H1 (cell line): ENCODE data around the gene AGPS.

Experiments
- BACH1 ChIP-seq: IDR thresholded peaks from 2 replicates; pipeline ENCODE4 v1.6.1; 2012; ENCODE audit warnings: low read length, improper control_type of control experiment
- CHD1 ChIP-seq: IDR thresholded peaks from 2 replicates; pipeline ENCODE4 v1.6.1; 2012; ENCODE audit warnings: low read depth, low read length, improper control_type of control experiment
- EP300 ChIP-seq, 2 experiments: IDR thresholded peaks; 1 replicate in 1 of 2; 2 replicates in 1 of 2; pipeline ENCODE4 v1.6.1; 2011 to 2012; ENCODE audit warnings: low read depth in 2 of 2, low read length in 2 of 2, mild to moderate bottlenecking in 2 of 2, borderline replicate concordance in 1 of 2, inconsistent platforms in 1 of 2, moderate library complexity in 1 of 2
- EZH2 ChIP-seq: fragments of 200-600 bp; sonication (generic); IDR thresholded peaks from 2 replicates; pipeline ENCODE4 v1.7.1; 2012; ENCODE audit warnings: low read depth, mild to moderate bottlenecking, moderate library complexity, low read length, inconsistent platforms; ENCODE audit not compliant: severe bottlenecking
- GTF2F1 ChIP-seq: IDR thresholded peaks from 2 replicates; pipeline ENCODE4 v1.6.1; 2012; ENCODE audit warnings: low read depth, low read length, improper control_type of control experiment, borderline replicate concordance
- POLR2A ChIP-seq, 2 experiments: IDR thresholded peaks; 1 replicate in 1 of 2; 2 replicates in 1 of 2; pipeline ENCODE4 v1.6.1; 2011; ENCODE audit warnings: low read depth in 2 of 2, low read length in 2 of 2, mild to moderate bottlenecking in 2 of 2; ENCODE audit errors: control extremely low read depth in 1 of 2
- RAD21 ChIP-seq, 2 experiments: IDR thresholded peaks in 1 of 2; conservative IDR thresholded peaks in 1 of 2; 2 replicates each; pipeline ENCODE4 v1.6.1; 2011; ENCODE audit warnings: low read depth in 2 of 2, low read length in 2 of 2, improper control_type of control experiment in 1 of 2, inconsistent platforms in 1 of 2, mild to moderate bottlenecking in 1 of 2, moderate library complexity in 1 of 2
- RXRA ChIP-seq: IDR thresholded peaks from 2 replicates; pipeline ENCODE4 v1.6.1; 2011; ENCODE audit warnings: low read depth, mild to moderate bottlenecking, low read length, moderate library complexity; ENCODE audit not compliant: insufficient read depth
- TF ChIP-seq, protein P1 (sequence below), 3 experiments: IDR thresholded peaks; 1 replicate in 2 of 3; 2 replicates in 1 of 3; pipeline versions ENCODE4 v1.5.1 to v1.6.1; 2011; ENCODE audit warnings: low read length in 3 of 3, mild to moderate bottlenecking in 3 of 3, inconsistent platforms in 2 of 3, low read depth in 1 of 3, moderate library complexity in 1 of 3; ENCODE audit not compliant: insufficient read depth in 1 of 3; ENCODE audit errors: control extremely low read depth in 1 of 3
- TF ChIP-seq, protein P2 (sequence below): IDR thresholded peaks from 2 replicates; pipeline ENCODE4 v1.6.1; 2011; ENCODE audit warnings: low read depth, mild to moderate bottlenecking, low read length; ENCODE audit not compliant: insufficient read depth

DNA sequence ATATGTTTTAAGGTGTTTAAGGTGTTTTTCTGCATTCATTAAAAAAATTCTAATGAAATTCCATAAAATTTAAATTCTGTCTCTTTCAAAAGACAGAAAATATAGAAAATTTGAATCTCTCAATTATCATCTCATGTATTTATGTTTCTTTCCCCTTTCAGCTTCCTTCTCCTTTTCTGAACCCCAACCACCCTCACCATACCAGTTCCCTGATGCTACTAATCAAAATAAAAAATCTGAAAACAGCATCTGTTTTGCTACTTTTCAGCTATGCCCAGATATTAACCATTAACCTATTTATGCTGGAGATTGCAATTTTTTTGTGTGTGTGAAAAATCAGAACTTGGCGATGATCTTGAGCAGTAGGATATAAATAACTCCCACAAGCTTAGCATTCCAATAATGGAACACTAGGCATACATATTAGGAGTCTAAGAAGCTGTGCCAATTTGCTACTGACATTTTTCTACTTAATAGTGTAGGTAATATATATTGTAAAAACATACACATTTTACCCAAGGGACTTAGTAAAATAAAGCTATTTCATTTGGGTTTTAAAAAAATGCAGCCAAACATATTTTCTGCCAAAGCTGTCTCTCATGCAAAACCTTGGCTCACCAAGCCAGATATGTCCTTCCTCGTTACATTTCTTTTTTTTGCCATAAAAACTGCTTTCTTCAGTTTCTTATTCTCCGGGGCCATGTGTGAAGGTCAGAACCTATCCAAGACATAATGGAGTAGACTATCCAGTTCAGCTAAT is 32.6 kb upstream of the AGPS start:
- TF ChIP-seq POLR2A (IDR thresholded peaks at IDR 0.05; ENCODE audit: control extremely low read depth in 1 of 2, low read depth in 2 of 2, low read length in 2 of 2): no peak
- no peak for TF ChIP-seq GTF2F1
- TF ChIP-seq, protein P1, sequence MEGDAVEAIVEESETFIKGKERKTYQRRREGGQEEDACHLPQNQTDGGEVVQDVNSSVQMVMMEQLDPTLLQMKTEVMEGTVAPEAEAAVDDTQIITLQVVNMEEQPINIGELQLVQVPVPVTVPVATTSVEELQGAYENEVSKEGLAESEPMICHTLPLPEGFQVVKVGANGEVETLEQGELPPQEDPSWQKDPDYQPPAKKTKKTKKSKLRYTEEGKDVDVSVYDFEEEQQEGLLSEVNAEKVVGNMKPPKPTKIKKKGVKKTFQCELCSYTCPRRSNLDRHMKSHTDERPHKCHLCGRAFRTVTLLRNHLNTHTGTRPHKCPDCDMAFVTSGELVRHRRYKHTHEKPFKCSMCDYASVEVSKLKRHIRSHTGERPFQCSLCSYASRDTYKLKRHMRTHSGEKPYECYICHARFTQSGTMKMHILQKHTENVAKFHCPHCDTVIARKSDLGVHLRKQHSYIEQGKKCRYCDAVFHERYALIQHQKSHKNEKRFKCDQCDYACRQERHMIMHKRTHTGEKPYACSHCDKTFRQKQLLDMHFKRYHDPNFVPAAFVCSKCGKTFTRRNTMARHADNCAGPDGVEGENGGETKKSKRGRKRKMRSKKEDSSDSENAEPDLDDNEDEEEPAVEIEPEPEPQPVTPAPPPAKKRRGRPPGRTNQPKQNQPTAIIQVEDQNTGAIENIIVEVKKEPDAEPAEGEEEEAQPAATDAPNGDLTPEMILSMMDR (IDR thresholded peaks at IDR 0.05; ENCODE audit: control extremely low read depth in 1 of 3, insufficient read depth in 1 of 3, low read depth in 1 of 3, low read length in 3 of 3): no peak
- TF ChIP-seq, protein P2, sequence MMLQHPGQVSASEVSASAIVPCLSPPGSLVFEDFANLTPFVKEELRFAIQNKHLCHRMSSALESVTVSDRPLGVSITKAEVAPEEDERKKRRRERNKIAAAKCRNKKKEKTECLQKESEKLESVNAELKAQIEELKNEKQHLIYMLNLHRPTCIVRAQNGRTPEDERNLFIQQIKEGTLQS: no peak
- no peak for TF ChIP-seq RXRA
- no peak for TF ChIP-seq EZH2
- TF ChIP-seq CHD1: no peak
- no peak for TF ChIP-seq RAD21 (IDR thresholded peaks at IDR 0.05 in 1 of 2, conservative IDR thresholded peaks at IDR 0.05 in 1 of 2; ENCODE audit: low read depth in 2 of 2, low read length in 2 of 2)
- no peak for TF ChIP-seq BACH1
- TF ChIP-seq EP300 (IDR thresholded peaks at IDR 0.05; ENCODE audit: borderline replicate concordance in 1 of 2, low read depth in 2 of 2, low read length in 2 of 2): no peak
